HG03135 (cell line): ENCODE data around the gene THAP9.
A peak's percentile ranks its signal among the peaks of the same experiment; 100 is the strongest.
"Not testable (repeated sequence)": the region's sequence is repeated elsewhere in the genome, so short reads cannot be mapped to it uniquely, and the experiment has no call there.

Experiments used
- ATAC-seq: cut with Tn5 transposase; IDR thresholded peaks from one replicate; pipeline ENCODE4 v1.9.1; 2021; ENCODE audit warnings: mild to moderate bottlenecking, moderate library complexity; ENCODE audit not compliant: unreplicated experiment

Gene THAP9

GRCh38 chr4:82900411-82901182 is at the start of gene THAP9:
THAP9 (plus strand) TSS chr4:82900735; CDS start chr4:82900803, 68 bp downstream.
- peak; percentile 90 for ATAC-seq

DNA sequence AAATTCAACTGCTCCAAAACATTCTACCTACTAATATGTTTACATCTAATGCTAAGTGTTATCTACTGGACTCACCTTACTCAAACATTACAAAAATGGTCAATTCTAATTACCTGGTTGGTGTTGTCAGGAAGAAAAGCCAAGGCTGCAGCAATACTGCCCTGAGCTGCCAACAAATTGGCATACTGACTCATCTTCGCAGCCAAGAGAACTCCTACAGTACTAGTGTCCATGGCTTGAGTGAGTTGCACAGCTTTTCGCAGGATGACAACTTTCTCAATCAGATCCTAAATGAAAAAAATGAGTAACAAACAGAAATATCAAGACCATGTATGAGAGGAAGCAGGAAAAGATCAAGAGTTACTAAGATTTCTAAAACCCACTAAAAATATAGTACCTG is 49.2 kb upstream of the THAP9 start:
- no peak for ATAC-seq

- ATAC-seq, result no peak
Observed at GRCh38 chr4:82851885-82852750, 48.4 kb upstream of the THAP9 start.

- no peak for ATAC-seq
Observed at GRCh38 chr4:82852751-82853285, 47.7 kb upstream of the THAP9 start.

DNA sequence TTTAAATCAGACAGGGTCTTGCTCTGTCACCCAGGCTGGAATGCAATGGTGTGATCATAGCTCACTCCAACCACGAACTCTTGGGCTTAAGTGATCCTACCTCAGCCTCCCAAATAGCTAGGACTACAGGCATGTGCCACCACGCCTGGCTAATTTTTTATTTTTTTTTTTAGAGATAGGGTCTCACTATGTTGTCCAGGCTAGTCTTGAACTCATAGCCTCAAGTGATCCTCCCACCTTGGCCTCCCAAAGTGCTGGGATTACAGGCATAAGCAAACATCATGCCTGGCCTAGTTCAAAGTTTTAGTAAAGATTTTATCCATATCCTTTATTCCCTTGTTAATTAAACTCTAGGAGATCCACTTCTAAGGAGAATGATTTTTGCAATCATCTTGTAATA is 40.0 kb upstream of the THAP9 start:
- not testable (repeated sequence) for ATAC-seq

- no peak for ATAC-seq
Observed at GRCh38 chr4:82861529-82861928, 39.0 kb upstream of the THAP9 start.

DNA sequence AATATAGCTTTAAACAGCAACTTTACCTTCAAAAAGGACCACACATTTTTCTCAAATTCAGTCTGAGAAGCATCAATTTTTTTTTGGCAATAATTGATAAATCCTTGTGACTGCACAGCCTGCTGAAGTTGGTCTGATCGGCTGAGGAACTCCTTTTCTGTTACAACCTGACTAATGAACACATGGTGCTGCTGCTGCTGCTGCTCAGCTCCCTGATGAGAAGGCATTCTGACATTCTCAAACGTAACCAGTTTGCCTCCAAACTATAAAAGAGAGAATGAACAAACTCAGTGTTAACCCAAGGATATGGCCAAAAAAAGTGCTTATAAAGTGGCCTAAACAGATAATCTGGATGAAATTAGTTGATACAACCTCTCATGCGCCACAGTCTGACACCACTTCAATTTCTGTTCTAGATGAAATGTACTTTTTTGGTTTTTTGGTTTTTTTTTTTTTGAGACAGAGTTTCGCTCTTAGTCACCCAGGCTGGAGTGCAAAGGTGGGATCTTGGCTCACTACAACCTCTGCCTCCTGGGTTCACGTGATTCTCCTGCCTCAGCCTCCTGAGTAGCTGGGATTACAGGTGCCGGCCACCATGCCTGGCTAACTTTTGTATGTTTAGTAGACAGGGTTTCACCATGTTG is 36.1 kb upstream of the THAP9 start:
- no peak for ATAC-seq

GRCh38 chr4:82865592-82865991 is 34.9 kb upstream of the THAP9 start:
- ATAC-seq, result no peak

- ATAC-seq, result not testable (repeated sequence)
Observed at GRCh38 chr4:82866033-82866432, 34.5 kb upstream of the THAP9 start.

- ATAC-seq, result no peak
Observed at GRCh38 chr4:82866706-82867385, 33.7 kb upstream of the THAP9 start.

DNA sequence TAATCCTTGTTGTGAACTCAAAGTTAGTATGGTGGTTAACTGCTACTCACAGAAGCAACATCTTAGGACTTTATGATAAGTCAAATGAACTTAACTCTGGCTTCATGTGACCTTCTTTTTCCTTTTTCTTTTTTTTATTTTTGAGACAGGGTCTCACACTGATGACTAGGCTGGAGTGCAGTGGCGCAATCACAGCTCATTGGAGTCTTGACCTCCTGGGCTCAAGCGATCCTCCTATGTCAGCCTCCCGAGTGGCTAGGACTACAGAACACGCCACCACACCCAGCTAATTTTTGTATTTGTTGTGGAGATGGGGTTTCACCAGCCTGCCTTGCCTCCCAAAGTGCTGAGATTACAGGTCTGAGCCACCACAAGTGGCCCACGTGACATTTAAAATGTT is 32.0 kb upstream of the THAP9 start:
- ATAC-seq, result no peak

DNA sequence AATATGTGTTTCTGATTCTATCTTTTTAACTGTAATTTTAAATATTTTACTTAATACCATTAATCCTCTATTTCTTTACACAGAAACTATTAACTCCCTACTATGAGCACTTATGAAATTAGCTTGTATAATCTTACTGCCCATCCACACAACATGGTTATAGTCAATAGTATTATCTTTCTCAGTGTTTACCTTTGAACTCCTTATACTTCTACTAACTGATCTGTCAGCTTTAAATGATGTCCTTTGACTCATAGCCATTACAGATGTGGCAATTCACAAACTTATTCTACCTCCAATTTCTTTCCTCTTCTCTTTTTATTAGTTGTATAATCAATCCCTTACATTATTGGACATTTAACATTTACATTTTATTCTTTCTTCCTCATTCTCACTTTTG is 15.1 kb upstream of the THAP9 start:
- no peak for ATAC-seq

DNA sequence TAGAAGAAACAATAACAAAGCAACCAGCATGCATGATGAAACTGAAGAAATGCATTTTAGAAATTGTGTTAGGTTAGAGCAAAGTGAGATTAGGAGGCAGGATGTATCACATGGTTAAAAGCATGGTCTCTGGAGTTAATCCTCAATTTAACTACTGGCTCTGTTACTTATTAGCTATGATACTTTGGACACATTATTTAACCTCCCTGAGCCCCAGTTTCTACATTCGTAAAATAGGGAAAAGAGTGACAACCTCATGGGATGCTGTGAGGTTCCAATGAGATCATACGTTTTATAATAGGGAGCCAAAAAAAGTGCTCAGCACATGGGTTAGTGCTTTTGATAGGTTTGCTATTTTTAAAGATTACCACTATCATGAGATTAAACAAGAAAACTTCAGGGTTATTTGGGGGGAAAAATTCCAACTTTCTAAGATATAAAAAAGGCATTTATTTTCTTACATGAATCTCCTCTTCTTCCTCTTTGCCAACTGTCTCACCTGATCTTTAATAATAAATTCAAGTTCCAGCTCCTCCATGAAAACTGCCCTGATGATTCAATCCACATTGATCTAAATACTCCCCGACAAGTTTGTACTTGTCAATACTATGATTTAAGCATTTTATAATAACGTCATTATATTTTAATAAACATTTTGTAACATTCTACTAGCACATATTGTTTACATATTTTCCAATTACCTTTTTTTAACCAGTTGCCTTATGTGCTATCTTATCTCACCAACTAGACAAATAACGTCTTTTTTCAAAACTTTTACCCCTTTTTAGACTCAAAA is 14.2 kb upstream of the THAP9 start:
- ATAC-seq, result no peak

DNA sequence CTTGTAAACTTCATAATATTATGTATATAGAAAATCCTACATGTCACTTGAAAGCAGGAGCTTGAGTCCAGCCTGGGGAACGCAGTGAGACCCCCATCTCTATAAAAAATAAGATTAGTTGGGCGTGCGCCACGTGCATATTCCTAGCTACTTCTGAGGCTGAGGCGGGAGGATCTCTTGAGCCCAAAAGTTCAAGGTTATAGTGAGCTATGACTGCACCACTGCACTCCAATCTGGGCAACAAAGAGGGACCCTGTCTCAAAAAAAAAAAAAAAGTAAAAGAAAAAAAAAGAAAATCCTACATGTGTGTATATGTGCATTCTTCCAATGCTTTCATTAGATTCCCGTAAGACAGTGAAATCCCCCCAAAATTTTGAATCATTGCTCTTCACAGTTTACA is 11.2 kb upstream of the THAP9 start:
- ATAC-seq, result no peak

DNA sequence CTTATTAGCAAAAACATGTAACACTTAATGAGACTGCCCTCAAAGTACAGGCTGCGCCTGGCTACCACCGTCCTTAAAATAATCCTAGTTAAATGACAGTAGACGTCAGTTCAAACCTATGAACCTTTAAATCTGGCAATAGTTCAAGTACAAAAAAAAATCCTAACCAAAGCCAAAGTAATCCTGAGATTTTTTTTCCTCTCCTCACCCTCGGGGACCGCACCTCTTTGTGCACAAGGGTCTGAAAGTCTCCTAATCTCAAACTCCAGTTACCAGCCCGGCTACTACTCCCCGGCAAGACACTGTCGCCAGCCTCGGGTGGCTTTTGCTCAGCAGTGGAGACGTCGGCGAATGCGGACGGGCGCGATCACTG is 10.0 kb upstream of the THAP9 start:
- ATAC-seq, result peak; percentile 1

DNA sequence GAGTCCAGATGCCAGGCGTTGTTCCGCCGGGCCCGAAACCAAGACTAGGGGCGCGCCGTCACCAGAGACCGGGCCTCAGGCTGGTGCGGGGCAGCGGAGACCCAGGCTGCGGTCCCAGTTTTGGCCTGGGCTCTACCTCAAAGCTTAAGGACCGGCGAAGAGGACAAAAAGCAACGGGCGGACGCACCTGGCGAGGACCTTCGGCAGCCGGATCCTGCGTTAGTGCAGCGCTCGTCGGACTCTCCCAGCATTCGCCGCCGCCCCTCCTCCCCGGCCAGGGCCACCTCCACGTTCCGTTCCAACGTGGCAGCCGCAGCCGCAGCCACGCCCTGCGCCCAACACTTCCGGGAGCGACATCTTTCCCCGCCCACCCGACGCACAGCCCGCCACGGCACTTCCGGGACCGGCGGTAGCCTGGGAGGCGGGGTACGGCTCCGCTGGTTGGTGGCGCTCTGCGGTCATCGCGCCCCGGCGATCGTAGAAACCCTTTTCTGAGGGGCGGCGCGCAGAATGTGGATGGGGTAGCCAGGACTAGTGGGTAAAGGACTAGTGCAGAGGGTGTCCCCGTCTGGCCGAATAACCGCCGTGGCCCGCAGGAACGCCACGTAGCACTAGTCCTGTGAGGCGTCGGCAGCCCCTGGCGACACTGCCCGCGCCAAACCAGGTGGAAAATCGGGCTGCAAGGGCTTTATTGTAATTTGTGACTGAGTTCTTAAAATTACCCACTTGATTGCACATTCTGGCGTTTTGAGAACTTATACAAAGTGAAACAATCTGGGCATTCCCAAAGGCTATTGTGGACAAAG is 9.4 kb upstream of the THAP9 start, which contains the start of gene SEC31A:
TSS of gene SEC31A (minus strand) at position 253 of the 806 bp plus-strand sequence. CDS start 9,217 bp downstream, outside the sequence.
- ATAC-seq, result peak; percentile 88

GRCh38 chr4:82891707-82892466 is 8.6 kb upstream of the THAP9 start:
- ATAC-seq, result no peak

GRCh38 chr4:82892467-82892802 is 8.1 kb upstream of the THAP9 start:
- ATAC-seq, result no peak
